H9 (cell line): Measurements from ENCODE around the gene GRIK4. TPM values are rescaled to one million over a fixed set of nuclear protein-coding genes. Genes with fewer than 3 reads are reported as not detected.

ENCODE experiments used
- DNase-seq: peaks from one replicate; pipeline ENCODE4 v3.0.0-alpha.2; 2017
- H2AFZ ChIP-seq: one replicate; pipeline ENCODE4 v1.6.1; 2013; ENCODE audit warnings: mild to moderate bottlenecking, low read length, control low read depth, moderate library complexity
- H2AK5ac ChIP-seq: 2 replicates; pipeline ENCODE4 v1.6.1; 2013; ENCODE audit warnings: low read length, control low read depth, mixed read lengths; ENCODE audit not compliant: insufficient read length
- H2BK120ac ChIP-seq: one replicate; pipeline ENCODE4 v1.6.1; 2013; ENCODE audit warnings: low read depth, mild to moderate bottlenecking, low read length, control low read depth, inconsistent platforms; ENCODE audit not compliant: poor library complexity, severe bottlenecking
- H2BK12ac ChIP-seq: 2 replicates; pipeline ENCODE4 v1.6.1; 2013; ENCODE audit warnings: low read length, control low read depth, mixed read lengths, low read depth; ENCODE audit not compliant: insufficient read length
- H2BK15ac ChIP-seq: 2 replicates; pipeline ENCODE4 v1.6.1; 2013; ENCODE audit warnings: low read depth, low read length, control low read depth
- H2BK20ac ChIP-seq: one replicate; pipeline ENCODE4 v1.6.1; 2013; ENCODE audit warnings: low read depth, mild to moderate bottlenecking, low read length, control low read depth, inconsistent platforms; ENCODE audit not compliant: poor library complexity, severe bottlenecking
- H2BK5ac ChIP-seq: 2 replicates; pipeline ENCODE4 v1.6.1; 2013; ENCODE audit warnings: low read length, control low read depth, mixed read lengths; ENCODE audit not compliant: insufficient read length
- H3K14ac ChIP-seq: 2 replicates; pipeline ENCODE4 v1.6.1; 2013; ENCODE audit warnings: low read length, control low read depth; ENCODE audit not compliant: insufficient read depth
- H3K18ac ChIP-seq: 2 replicates; pipeline ENCODE4 v1.6.1; 2013; ENCODE audit warnings: low read depth, mild to moderate bottlenecking, mixed read lengths, low read length, control low read depth; ENCODE audit not compliant: insufficient read length
- H3K23ac ChIP-seq: 2 replicates; pipeline ENCODE4 v1.6.1; 2013; ENCODE audit warnings: low read length, control low read depth, mixed read lengths, low read depth; ENCODE audit not compliant: insufficient read length
- H3K23me2 ChIP-seq: 2 replicates; pipeline ENCODE4 v1.6.1; 2013; ENCODE audit warnings: low read depth, mild to moderate bottlenecking, mixed read lengths, low read length, control low read depth; ENCODE audit not compliant: insufficient read length, poor library complexity, severe bottlenecking
- H3K27ac ChIP-seq: 2 replicates; pipeline ENCODE4 v1.5.1; 2013; ENCODE audit warnings: low read length, control low read depth, mixed read lengths, low read depth; ENCODE audit not compliant: insufficient read length
- H3K27me3 ChIP-seq: 2 replicates; pipeline ENCODE4 v1.6.1; 2013; ENCODE audit warnings: low read length, control low read depth, inconsistent platforms; ENCODE audit not compliant: insufficient read depth
- H3K4ac ChIP-seq: 2 replicates; pipeline ENCODE4 v1.6.1; 2013; ENCODE audit warnings: low read depth, mild to moderate bottlenecking, control low read depth, inconsistent platforms, low read length, moderate library complexity
- H3K4me1 ChIP-seq: 2 replicates; pipeline ENCODE4 v1.6.1; 2013; ENCODE audit warnings: low read length, control low read depth, inconsistent platforms; ENCODE audit not compliant: insufficient read depth
- H3K4me2 ChIP-seq: 2 replicates; pipeline ENCODE4 v1.6.1; 2013; ENCODE audit warnings: low read length, control low read depth, mixed read lengths; ENCODE audit not compliant: insufficient read length, insufficient read depth
- H3K56ac ChIP-seq: 2 replicates; pipeline ENCODE4 v1.6.1; 2013; ENCODE audit warnings: low read depth, mild to moderate bottlenecking, mixed read lengths, low read length, control low read depth; ENCODE audit not compliant: insufficient read length
- H3K79me1 ChIP-seq: 2 replicates; pipeline ENCODE4 v1.6.1; 2013; ENCODE audit warnings: low read depth, mild to moderate bottlenecking, moderate library complexity, low read length, control low read depth, inconsistent platforms; ENCODE audit not compliant: insufficient read depth, poor library complexity, severe bottlenecking
- H3K79me2 ChIP-seq: 2 replicates; pipeline ENCODE4 v1.6.1; 2013; ENCODE audit warnings: low read length, control low read depth, inconsistent platforms; ENCODE audit not compliant: insufficient read depth
- H3K9ac ChIP-seq: 2 replicates; pipeline ENCODE4 v1.6.1; 2013; ENCODE audit warnings: low read length, control low read depth, mixed read lengths; ENCODE audit not compliant: insufficient read length; ENCODE audit errors: extremely low read depth
- H3K9me3 ChIP-seq: one replicate; pipeline ENCODE4 v1.6.1; 2013; ENCODE audit warnings: low read depth, low read length, inconsistent platforms; ENCODE audit not compliant: control insufficient read depth
- H3T11ph ChIP-seq: one replicate; pipeline ENCODE4 v1.6.1; 2013; ENCODE audit warnings: mild to moderate bottlenecking, low read length, control low read depth, inconsistent platforms
- H4K20me1 ChIP-seq: one replicate; pipeline ENCODE4 v1.6.1; 2013; ENCODE audit not compliant: control insufficient read depth, insufficient read length, insufficient read depth
- H4K5ac ChIP-seq: 2 replicates; pipeline ENCODE4 v1.6.1; 2013; ENCODE audit warnings: low read depth, mild to moderate bottlenecking, mixed read lengths, low read length, control low read depth; ENCODE audit not compliant: insufficient read length
- H4K8ac ChIP-seq: replicated peaks from 2 replicates; pipeline ENCODE4 v1.6.1; 2013; ENCODE audit warnings: low read length, control low read depth, mixed read lengths, low read depth; ENCODE audit not compliant: insufficient read length
- H4K91ac ChIP-seq: 2 replicates; pipeline ENCODE4 v1.6.1; 2013; ENCODE audit warnings: low read depth, mild to moderate bottlenecking, moderate library complexity, mixed read lengths, low read length, control low read depth; ENCODE audit not compliant: insufficient read length
- H3K27ac Mint-ChIP-seq, 3 experiments: 2 replicates in 2 of 3; 3 replicates in 1 of 3; pipeline ENCODE4 v1.8.0; 2020 to 2021; ENCODE audit warnings: mixed read lengths in 3 of 3, mild to moderate bottlenecking in 1 of 3, moderate library complexity in 1 of 3
- H3K27me3 Mint-ChIP-seq: 2 replicates; pipeline ENCODE4 v1.8.0; 2021; ENCODE audit warnings: low read depth, mild to moderate bottlenecking, moderate library complexity, mixed read lengths
- H3K36me3 Mint-ChIP-seq, 3 experiments: 2 replicates in 2 of 3; 3 replicates in 1 of 3; pipeline ENCODE4 v1.8.0; 2020 to 2021; ENCODE audit warnings: low read depth in 3 of 3, mixed read lengths in 3 of 3; ENCODE audit not compliant: insufficient read depth in 1 of 3
- H3K4me1 Mint-ChIP-seq, 2 experiments: 2 replicates each; pipeline ENCODE4 v1.8.0; 2020; ENCODE audit warnings: mixed read lengths in 2 of 2
- H3K4me3 Mint-ChIP-seq, 2 experiments: 2 replicates in 1 of 2; 3 replicates in 1 of 2; pipeline ENCODE4 v1.8.0; 2020 to 2021; ENCODE audit warnings: mild to moderate bottlenecking in 2 of 2, mixed read lengths in 2 of 2, moderate library complexity in 1 of 2
- H3K9me3 Mint-ChIP-seq, 2 experiments: 2 replicates in 1 of 2; 3 replicates in 1 of 2; pipeline ENCODE4 v1.8.0; 2020; ENCODE audit warnings: mild to moderate bottlenecking in 2 of 2, mixed read lengths in 2 of 2, moderate library complexity in 1 of 2
- CTCF ChIP-seq: fragments of 200-600 bp; sonication (generic); conservative IDR thresholded peaks from 3 replicates; pipeline ENCODE4 v1.8.0; 2021; ENCODE audit warnings: antibody characterized with exemption, mild to moderate bottlenecking
- WGBS: extraction: QIAGEN DNeasy Blood & Tissue Kit; methylation state at CpG from one replicate; pipeline ENCODE4 v1.1.7; 2013; ENCODE audit warnings: missing lambda C conversion rate, low lambda C conversion rate, mixed read lengths; ENCODE audit not compliant: insufficient read length; ENCODE audit errors: extremely low coverage; 5-methylcytosine and 5-hydroxymethylcytosine counted together
- total RNA-seq: library from RNA; stranded (reverse); gene quantifications from 2 replicates; pipeline ENCODE4 v1.2.1, GENCODE V29; 2021

Gene GRIK4
- total RNA-seq, 1 experiment from 2014 or later = 2.3 TPM

GRCh38 chr11:120615391-120615790 lies 103.8 kb downstream of the GRIK4 start:
- H3K79me2 ChIP-seq = no peaks in the 10 kb centered on the region
- peaks cover 17 to 27% (median 18%) of the 10 kb centered on the region in 3 experiments for H3K36me3 Mint-ChIP-seq
- no peak overlapping the region for H2BK120ac ChIP-seq
- WGBS = no CpG with 5 or more reads among the region's 2 CpGs
- DNase-seq = no peak
- no peak overlapping the region for H3K4me3 Mint-ChIP-seq
- H2BK12ac ChIP-seq = no peak overlapping the region
- H4K5ac ChIP-seq = no peak overlapping the region
- H2AK5ac ChIP-seq = no peak overlapping the region
- no peak overlapping the region for H3K56ac ChIP-seq
- no peak overlapping the region for H2AFZ ChIP-seq
- no peak overlapping the region for H3K4me2 ChIP-seq
- no peak for TF ChIP-seq CTCF
- no peak overlapping the region for H3K4ac ChIP-seq
- no peak overlapping the region for H3K18ac ChIP-seq
- no peak overlapping the region for H4K91ac ChIP-seq
- no peak overlapping the region for H3K23ac ChIP-seq
- H3K27ac Mint-ChIP-seq = no peak overlapping the region
- peaks cover 15 to 27% of the 10 kb centered on the region in 2 experiments for H3K4me1 Mint-ChIP-seq
- peaks cover 9% of the 10 kb centered on the region; the same call in 1 of the 2 replicates for H3K4me1 ChIP-seq
- no peak overlapping the region for H2BK15ac ChIP-seq
- H2BK20ac ChIP-seq = no peak overlapping the region
- no peak overlapping the region for H4K8ac ChIP-seq
- H3T11ph ChIP-seq = no peak overlapping the region
- no peak overlapping the region for H3K14ac ChIP-seq
- no peaks in the 10 kb centered on the region for H3K27me3 ChIP-seq
- no peaks in the 10 kb centered on the region for H4K20me1 ChIP-seq
- no peaks in the 10 kb centered on the region for H3K79me1 ChIP-seq
- H3K9ac ChIP-seq = no peak overlapping the region
- H3K9me3 Mint-ChIP-seq = peaks cover 20 to 27% of the 10 kb centered on the region in 2 experiments
- no peak overlapping the region for H2BK5ac ChIP-seq
- H3K9me3 ChIP-seq = peaks cover 12% of the 10 kb centered on the region
- no peaks in the 10 kb centered on the region for H3K23me2 ChIP-seq
- peaks cover 22% of the 10 kb centered on the region for H3K27me3 Mint-ChIP-seq
- H3K27ac ChIP-seq = no peak overlapping the region
